AG09319 (cell line): ENCODE measurements around the gene LIN7B.

ENCODE experiments used
- DNase-seq: peaks from one replicate; pipeline ENCODE4 v3.0.0-alpha.2; 2010; ENCODE audit warnings: low read depth; ENCODE audit errors: extremely low read depth
- TF ChIP-seq, protein P1 (sequence below): IDR thresholded peaks from 2 replicates; pipeline ENCODE4 v1.5.1; 2011; ENCODE audit warnings: low read depth, mild to moderate bottlenecking, inconsistent platforms, low read length, moderate library complexity

Gene LIN7B

GRCh38 chr19:49113762-49114629 lies at the start of gene LIN7B:
Gene LIN7B, plus strand, starts transcription at chr19:49114370. Its CDS starts 35 bp downstream, at chr19:49114405.
- no peak for DNase-seq
- TF ChIP-seq, protein P1, sequence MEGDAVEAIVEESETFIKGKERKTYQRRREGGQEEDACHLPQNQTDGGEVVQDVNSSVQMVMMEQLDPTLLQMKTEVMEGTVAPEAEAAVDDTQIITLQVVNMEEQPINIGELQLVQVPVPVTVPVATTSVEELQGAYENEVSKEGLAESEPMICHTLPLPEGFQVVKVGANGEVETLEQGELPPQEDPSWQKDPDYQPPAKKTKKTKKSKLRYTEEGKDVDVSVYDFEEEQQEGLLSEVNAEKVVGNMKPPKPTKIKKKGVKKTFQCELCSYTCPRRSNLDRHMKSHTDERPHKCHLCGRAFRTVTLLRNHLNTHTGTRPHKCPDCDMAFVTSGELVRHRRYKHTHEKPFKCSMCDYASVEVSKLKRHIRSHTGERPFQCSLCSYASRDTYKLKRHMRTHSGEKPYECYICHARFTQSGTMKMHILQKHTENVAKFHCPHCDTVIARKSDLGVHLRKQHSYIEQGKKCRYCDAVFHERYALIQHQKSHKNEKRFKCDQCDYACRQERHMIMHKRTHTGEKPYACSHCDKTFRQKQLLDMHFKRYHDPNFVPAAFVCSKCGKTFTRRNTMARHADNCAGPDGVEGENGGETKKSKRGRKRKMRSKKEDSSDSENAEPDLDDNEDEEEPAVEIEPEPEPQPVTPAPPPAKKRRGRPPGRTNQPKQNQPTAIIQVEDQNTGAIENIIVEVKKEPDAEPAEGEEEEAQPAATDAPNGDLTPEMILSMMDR, result peak; percentile 11; the same call in 1 of the 2 replicates

DNA sequence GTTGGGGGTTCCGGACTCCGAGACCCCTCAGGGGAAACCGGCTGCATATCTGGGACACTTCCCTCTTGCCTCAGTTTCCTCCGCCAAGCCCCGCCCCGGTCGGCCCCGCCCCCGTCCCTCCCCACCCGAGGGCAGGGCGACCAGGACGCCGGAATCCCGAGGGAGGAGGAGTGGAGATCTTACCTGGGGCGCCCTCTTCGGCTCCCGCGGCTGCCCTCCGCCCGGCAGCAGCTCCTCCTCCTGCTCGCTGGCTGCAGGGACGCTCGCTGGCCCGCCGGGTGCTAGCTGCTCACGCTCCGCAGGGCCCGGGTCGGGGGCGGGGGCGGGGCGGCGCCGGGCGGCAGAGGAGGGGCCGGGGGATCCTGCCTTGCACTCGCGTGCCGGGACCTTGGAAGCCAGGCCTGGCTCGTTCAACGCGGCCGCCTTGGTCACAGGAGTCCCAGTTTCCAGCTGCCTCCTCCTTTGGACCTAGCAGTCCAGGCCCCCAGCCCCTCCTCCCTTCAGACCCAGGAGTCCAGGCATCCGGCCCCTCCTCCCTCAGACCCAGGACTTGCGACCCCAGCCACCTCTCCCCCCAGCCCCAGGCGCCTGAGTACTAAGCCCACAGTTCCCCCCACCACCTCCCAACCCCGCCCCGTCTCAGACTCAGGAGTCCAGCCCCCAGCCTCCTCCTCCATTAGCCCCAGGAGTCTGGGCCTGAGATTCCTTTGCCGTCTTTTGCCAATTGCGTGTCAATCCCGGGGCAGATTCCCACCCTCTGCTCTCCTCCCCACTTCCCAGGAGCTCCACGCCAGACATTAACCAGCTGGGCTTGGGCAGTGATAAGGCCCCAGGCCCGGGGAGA lies 49.2 kb upstream of the LIN7B start, which contains the start of gene NTF4:
TSS of gene NTF4 (minus strand) at position 51 of the 844 bp plus-strand sequence. CDS start 2,821 bp downstream, outside the sequence.
- TF ChIP-seq, protein P1, result no peak
- no peak for DNase-seq

DNA sequence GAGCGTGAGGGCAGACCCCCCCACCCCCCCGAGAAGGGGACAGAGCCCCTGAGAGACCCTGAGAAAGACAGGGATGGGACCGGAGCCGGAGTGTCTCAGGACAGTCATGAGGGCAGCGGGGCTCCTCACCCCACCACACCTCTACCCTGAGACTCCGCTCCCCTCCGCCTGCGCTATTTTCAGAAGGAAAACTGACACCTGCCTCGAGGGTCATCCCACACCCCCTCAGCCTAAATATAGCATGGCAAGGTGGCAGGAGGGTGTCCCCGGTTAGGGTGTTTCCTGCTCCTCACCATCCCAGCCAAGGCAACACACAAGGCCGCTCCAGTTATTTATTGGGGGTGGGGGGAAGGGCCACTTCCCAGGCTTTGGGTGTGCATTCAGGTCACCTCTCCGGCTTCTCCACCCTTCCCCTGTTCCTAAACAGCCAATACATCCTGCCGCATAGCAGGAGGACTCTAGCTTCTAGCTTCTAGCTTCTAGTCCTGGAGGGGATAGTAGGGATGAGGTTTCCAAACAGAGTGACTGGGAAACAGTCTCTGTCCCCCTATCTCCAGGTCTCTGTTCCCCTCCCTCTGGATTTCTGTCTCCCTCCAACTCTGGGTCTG lies 48.2 kb upstream of the LIN7B start:
- DNase-seq, result no peak
- TF ChIP-seq, protein P1, result no peak

DNA sequence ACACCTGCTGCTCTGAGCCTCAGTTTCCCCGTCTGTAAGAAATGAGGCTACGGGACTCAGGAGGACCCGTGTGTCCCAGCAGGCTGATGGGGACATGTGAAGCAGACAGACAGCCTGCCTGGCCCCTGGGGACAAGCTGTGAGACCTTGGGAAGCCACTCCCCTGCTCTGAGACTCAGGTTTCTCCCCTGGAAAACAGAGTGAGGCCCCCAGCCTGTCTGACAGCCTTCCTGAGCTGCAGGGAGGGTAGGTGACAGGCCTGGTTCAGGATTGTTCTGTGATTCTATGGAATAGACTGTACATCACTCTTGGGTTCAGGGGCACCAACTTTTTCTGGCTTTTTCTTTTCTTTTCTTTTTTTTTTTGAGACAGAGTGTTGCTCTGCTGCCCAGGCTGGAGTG lies 46.6 kb upstream of the LIN7B start:
- no peak for DNase-seq
- TF ChIP-seq, protein P1, result no peak

GRCh38 chr19:49069026-49069425 lies 45.1 kb upstream of the LIN7B start:
- no peak for DNase-seq
- TF ChIP-seq, protein P1, result no peak

GRCh38 chr19:49070416-49070815 lies 43.8 kb upstream of the LIN7B start:
- TF ChIP-seq, protein P1, result no peak
- no peak for DNase-seq
